ENCODE data around the gene RNF130. TPM values are rescaled to one million over a fixed set of nuclear protein-coding genes. Genes with fewer than 3 reads are reported as not detected.

The RNF130 gene, protein sequence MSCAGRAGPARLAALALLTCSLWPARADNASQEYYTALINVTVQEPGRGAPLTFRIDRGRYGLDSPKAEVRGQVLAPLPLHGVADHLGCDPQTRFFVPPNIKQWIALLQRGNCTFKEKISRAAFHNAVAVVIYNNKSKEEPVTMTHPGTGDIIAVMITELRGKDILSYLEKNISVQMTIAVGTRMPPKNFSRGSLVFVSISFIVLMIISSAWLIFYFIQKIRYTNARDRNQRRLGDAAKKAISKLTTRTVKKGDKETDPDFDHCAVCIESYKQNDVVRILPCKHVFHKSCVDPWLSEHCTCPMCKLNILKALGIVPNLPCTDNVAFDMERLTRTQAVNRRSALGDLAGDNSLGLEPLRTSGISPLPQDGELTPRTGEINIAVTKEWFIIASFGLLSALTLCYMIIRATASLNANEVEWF
- 1 to 10 TPM; 4.0 to 5.2 TPM for total RNA-seq

DNA sequence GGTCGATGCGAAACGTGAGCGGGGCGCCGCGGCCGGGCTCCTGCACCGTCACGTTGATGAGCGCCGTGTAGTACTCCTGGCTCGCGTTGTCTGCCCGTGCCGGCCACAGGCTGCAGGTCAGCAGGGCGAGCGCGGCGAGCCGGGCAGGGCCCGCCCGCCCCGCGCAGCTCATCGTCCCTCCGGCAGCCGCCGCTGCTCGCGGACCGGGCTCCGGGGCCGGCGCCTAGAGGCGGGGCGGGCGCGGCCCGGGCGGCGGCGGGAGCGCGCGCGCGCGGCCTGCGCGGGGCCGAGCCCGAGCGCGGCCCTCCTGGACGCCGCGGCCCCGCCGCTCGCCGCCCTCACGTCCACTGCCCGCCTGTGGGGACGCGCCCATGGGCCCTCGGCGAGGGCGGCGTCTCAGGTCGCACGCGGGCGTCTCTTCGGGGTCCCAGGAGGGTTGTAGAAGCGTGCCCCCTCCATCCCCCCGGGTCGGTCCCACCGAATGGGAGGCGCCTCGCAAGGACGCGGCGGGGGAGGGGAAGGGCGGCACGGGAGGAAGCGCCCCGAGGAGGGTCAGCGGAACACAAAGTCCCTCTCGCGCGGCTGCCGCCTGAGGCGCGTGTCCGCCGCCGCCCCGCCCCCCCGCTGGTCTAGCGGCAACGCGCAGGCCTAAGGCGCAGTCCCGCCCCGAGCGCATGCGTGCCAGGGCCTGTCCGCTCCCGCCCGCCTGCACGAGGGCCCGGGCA lies at the start of gene RNF130:
RNF130 (minus strand) TSS at position 229 of the 725 bp plus-strand sequence; CDS start at position 172, 57 bp downstream.

DNA sequence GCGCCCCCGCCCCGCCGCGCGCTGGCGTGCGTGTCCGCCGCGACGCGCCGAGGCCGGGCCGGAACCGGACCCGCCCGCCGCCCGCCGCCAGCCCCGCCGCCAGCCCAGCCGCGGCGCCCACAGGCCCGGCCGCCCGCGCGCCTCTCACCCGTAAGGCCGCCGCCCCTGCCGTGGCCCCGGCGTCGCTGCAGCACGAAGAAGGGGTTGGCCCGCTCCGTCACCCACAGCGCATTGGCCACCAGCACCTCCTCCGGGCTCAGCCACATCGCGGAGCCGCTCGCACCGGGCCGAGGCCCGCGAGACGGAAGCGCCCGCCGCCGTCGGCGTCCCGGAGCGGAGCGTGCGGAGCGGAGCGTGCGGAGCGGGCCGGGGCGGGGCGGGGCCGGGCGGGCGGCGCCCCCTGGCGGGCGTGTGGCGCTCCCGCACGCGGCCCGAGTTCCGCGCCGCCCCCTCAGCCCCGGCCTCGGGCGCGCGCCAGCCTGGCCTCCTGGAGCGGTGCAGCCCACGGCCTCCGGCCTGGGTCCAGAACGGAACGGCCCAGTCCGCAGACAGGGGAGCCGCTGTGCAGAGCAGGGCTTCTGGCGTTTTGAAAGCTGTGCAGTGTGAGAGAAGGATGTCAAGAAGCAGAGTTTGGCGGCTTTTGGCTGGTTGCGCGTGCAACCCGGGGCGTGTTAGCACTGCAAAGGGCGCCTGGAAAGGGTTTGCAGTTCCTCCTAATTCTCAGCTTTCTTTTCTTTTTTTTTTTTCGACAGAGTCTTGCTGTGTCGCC lies 163.8 kb downstream of the RNF130 start, which contains the start of gene TBC1D9B:
TBC1D9B (minus strand) TSS at position 342 of the 769 bp plus-strand sequence; CDS start at position 266, 76 bp downstream.

Small RNA genes within 50 kb of the gene (microRNA-seq; reads per million reads assigned to microRNA genes)
- gene MIR340 (ENCODE audit: borderline microRNAs expressed, borderline replicate concordance): 3.1 reads per million, percentile 17 among the genes with 10 or more reads in this experiment

Other genes with a start within 250 kb of the RNF130 start
- gene MRNIP, start 212.9 kb downstream of the RNF130 start, total RNA-seq: 10 to 100 TPM; 21.5 to 22.6 TPM
- gene TBC1D9B, start 163.9 kb downstream of the RNF130 start, total RNA-seq: 10 to 100 TPM; 73.4 to 82.2 TPM
- not detected for gene RASGEF1C, start 137.5 kb upstream of the RNF130 start, total RNA-seq
- 10 to 100 TPM; 38.5 to 43.6 TPM for gene MAPK9, start 220.3 kb upstream of the RNF130 start, total RNA-seq